Stimulated activated CD4-positive, alpha-beta T cell treated with anti-CD3 and anti-CD28 coated beads, Interleukin-4, amount 100 ng/mL, for 4 hours (primary cell): ENCODE data around the gene SLC4A2.
"Not testable (repeated sequence)": the region's sequence is repeated elsewhere in the genome, so short reads cannot be mapped to it uniquely, and the experiment has no call there.

Source experiments
- DNase-seq, 2 experiments: peaks; one replicate each; pipeline ENCODE4 v3.0.0-alpha.2; 2020

The SLC4A2 gene

GRCh38 chr7:151024435-151025056, 34.8 kb upstream of the SLC4A2 start, which contains the start of gene ATG9B:
Gene ATG9B (minus strand): TSS chr7:151024494. CDS start chr7:151024423, 71 bp downstream.
- no peak for DNase-seq

DNA sequence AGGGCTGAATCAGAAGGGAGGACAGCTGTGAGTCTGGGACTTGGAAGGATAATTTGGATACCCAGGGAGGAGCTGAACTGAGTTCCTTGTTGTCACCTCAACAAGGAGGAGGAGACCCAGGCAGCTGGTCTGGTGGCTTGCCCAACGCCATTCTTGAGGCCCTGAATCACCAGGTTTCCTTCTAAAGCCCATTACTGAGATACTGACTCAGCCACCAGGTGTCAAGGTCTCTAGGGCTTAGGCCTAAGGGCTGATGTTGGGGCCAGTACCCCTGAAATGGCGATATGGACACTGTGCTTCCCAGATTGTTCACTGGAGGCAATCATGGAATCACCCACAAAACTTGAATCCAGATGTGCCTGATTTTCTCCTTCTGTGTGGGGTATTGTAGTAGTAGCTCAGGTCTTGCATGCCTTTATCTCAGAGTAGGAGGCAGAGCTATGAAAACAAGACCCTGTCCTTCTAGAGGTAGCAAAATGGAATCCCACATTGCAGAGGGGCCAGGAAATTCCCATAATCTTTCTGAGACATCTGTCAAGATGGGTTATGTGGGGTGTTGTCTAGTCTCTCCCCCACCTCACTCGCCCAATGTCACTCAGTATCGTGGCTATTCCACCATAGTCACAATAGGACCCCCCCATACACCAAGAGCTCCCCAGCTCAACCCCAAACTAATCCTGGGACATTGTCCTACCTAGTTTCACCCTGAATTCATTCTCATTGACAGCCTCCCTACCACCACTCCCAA, 33.3 kb upstream of the SLC4A2 start:
- DNase-seq = no peak

DNA sequence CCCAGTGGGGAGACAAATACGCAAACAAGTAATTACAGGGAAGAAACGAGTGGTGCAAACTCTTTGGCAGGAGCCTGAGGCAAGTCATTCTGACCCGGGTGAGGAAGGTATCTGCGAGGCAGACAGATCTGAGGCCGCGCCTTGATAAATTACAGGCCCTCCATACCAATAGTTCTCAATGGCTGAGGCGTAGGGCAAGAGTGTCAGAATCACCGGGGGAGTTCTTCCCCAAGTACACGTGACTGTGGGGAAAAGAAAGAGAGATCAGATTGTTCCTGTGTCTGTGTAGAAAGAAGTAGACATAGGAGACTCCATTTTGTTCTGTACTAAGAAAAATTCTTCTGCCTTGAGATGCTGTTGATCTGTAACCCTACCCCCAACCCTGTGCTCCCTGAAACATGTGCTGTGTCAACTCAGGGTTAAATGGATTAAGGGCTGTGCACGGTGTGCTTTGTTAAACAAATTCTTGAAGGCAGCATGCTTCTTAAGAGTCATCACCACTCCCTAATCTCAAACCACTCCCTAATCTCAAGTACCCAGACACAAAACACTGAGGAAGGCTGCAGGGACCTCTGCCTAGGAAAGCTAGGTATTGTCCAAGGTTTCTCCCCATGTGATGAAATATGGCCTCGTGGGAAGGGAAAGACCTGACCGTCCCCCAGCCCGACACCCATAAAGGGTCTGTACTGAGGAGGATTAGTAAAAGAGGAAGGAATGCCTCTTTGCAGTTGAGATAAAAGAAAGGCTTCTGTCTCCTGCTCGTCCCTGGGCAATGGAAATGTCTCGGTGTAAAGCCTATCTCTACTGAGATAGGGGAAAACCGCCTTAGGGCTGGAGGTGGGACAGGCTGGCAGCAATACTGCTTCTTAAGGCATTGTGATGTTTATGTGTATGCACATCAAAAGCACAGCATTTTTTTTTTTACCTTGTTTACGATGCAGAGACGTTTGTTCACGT, 32.3 kb upstream of the SLC4A2 start:
- DNase-seq = not testable (repeated sequence)

DNA sequence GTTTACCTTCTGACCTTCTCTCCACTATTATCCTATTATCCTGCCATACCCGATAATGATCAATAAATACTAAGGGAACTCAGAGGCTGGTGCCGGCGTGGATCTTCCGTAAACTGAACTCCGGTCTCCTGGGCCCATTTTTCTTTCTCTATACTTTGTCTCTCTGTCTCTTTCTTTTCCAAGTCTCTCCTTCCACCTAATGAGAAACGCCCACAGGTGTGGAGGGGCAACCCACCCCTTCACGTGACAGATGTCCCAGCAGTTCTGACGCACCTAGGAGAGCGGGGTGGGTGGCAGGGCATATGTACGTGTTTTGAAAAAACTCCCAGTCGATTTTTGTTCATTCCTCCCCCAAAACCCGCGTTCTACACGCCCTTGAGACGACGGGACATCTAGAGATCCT, 31.7 kb upstream of the SLC4A2 start:
- DNase-seq = peak in 1 of 2 experiments; percentile 78

- DNase-seq = peak; percentile 90 to 98
Measured at GRCh38 chr7:151028131-151028947, 31.1 kb upstream of the SLC4A2 start, which contains the start of gene ABCB8. Gene ABCB8 (plus strand): TSS chr7:151028450. CDS start chr7:151028516, 66 bp downstream.

- DNase-seq = no peak
Measured at GRCh38 chr7:151028948-151029501, 30.4 kb upstream of the SLC4A2 start.

- no peak for DNase-seq
Measured at GRCh38 chr7:151031011-151031410, 28.4 kb upstream of the SLC4A2 start.

GRCh38 chr7:151032936-151033863, 26.2 kb upstream of the SLC4A2 start:
- DNase-seq = no peak

- no peak for DNase-seq
Measured at GRCh38 chr7:151033864-151034249, 25.5 kb upstream of the SLC4A2 start.

- DNase-seq = no peak
Measured at GRCh38 chr7:151034312-151035025, 24.9 kb upstream of the SLC4A2 start.

GRCh38 chr7:151035026-151035717, 24.2 kb upstream of the SLC4A2 start:
- DNase-seq = no peak

DNA sequence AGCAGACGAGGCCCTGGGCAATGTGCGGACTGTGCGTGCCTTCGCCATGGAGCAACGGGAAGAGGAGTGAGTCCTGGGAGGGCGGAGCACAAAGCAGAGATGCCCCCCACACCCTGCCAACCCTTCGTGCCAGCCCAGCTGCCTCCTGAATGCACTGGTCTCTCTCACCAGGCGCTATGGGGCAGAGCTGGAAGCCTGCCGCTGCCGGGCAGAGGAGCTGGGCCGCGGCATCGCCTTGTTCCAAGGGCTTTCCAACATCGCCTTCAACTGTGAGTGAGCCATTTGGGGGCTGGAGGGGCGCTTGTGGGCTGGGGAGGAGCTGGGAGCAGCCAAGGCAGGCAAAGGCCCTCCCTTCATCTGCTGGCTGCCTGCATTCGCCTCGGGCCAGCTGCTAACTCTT, 23.5 kb upstream of the SLC4A2 start:
- no peak for DNase-seq

- peak; percentile 66 to 84 for DNase-seq
Measured at GRCh38 chr7:151038951-151039849, 20.2 kb upstream of the SLC4A2 start.

DNA sequence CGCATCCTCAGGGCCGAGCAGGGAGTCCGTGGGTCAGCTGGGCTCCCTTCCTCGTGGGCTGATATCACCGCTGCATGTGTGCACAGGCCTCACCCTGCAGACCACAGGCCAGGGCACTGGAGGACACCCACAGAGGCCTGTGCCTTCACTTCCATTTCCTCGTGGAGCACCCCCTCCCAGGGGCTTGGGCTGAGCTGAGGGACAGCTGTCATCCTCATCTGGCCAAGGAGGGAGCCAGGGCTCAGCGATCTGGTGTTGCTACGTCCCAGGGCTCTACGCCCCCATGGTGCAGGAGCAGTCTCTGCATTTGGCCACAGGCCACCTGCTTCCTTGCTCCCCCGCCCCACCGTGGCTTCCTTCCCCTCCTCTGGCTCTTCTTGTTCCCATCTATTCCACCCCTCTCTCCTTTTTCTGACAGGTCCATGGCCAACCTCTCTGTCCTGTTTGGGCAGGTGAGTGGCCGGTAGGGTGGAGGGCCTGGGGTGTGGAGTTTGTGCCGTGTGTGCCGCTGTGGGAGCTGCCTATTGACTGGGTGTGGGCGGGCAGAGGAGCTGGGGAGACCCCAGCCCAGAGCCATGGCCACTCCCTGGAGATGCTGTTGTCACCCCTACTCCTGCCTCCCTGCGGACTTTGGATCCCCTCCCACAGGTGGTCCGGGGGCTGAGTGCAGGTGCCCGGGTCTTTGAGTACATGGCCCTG, 19.4 kb upstream of the SLC4A2 start:
- DNase-seq = no peak

GRCh38 chr7:151040616-151041375, 18.6 kb upstream of the SLC4A2 start:
- DNase-seq = no peak

GRCh38 chr7:151043449-151043848, 15.9 kb upstream of the SLC4A2 start:
- DNase-seq = not testable (repeated sequence)

GRCh38 chr7:151043959-151044358, 15.4 kb upstream of the SLC4A2 start:
- DNase-seq = no peak
